ENCODE measurements around the gene FKBP15.
"Not testable (repeated sequence)": the region's sequence is repeated elsewhere in the genome, so short reads cannot be mapped to it uniquely, and the experiment has no call there.

- not testable (repeated sequence) for TF ChIP-seq CTCF, POLR2A (IDR thresholded peaks at IDR 0.05)
Measured at GRCh38 chr9:113249661-113250060, 28.6 kb upstream of the FKBP15 start.
